Fibroblast of lung (primary cell): Measurements from ENCODE around the gene ERBB4.

Experiments
- EZH2 ChIP-seq: IDR thresholded peaks from 2 replicates; pipeline ENCODE4 v1.5.1; 2012; ENCODE audit warnings: low read length, control low read depth, mild to moderate bottlenecking; ENCODE audit errors: missing control alignments
- TF ChIP-seq, protein P1 (sequence below), 2 donors: IDR thresholded peaks in 1 of 2; conservative IDR thresholded peaks in 1 of 2; 1 replicate in 1 of 2; 2 replicates in 1 of 2; pipeline ENCODE4 v1.5.1; 2011 to 2012; ENCODE audit warnings: low read length in 2 of 2, control low read depth in 1 of 2, inconsistent platforms in 1 of 2, low read depth in 1 of 2, mild to moderate bottlenecking in 1 of 2

DNA sequence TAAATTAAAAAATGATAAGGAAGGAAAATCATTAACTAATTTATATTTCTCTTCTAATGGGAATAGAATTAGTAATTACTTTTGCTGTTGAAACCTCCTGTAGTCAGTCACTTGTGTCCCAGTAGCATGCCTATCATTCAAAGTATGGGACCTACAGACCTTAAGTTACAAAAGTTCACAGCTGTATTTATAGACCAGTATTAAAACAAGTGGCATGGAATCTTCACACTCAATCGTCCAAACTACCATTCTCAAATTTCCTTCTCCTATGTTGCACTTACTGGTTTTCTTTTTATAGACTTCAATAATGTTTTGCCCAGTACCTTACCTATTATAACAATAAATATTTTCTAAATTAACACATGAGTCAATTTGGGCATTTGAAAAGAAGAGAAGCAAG is 639.9 kb downstream of the ERBB4 start:
- TF ChIP-seq, protein P1, sequence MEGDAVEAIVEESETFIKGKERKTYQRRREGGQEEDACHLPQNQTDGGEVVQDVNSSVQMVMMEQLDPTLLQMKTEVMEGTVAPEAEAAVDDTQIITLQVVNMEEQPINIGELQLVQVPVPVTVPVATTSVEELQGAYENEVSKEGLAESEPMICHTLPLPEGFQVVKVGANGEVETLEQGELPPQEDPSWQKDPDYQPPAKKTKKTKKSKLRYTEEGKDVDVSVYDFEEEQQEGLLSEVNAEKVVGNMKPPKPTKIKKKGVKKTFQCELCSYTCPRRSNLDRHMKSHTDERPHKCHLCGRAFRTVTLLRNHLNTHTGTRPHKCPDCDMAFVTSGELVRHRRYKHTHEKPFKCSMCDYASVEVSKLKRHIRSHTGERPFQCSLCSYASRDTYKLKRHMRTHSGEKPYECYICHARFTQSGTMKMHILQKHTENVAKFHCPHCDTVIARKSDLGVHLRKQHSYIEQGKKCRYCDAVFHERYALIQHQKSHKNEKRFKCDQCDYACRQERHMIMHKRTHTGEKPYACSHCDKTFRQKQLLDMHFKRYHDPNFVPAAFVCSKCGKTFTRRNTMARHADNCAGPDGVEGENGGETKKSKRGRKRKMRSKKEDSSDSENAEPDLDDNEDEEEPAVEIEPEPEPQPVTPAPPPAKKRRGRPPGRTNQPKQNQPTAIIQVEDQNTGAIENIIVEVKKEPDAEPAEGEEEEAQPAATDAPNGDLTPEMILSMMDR (conservative IDR thresholded peaks at IDR 0.05 in 1 of 2, IDR thresholded peaks at IDR 0.05 in 1 of 2; ENCODE audit: low read depth in 1 of 2, low read length in 2 of 2) = no peak
- no peak for TF ChIP-seq EZH2
